Stimulated activated CD4-positive, alpha-beta T cell treated with anti-CD3 and anti-CD28 coated beads, Interleukin-12 subunit alpha, Interleukin-12 subunit beta, amount 100 ng/mL, for 4 hours (primary cell): ENCODE results near the gene ASPSCR1.
"Not testable (repeated sequence)": the region's sequence is repeated elsewhere in the genome, so short reads cannot be mapped to it uniquely, and the experiment has no call there.

Experiments
- DNase-seq: peaks from one replicate; pipeline ENCODE4 v3.0.0-alpha.2; 2020

The ASPSCR1 gene

GRCh38 chr17:82029990-82030469 lies 52.6 kb downstream of the ASPSCR1 start:
- DNase-seq: no peak

- DNase-seq: peak; percentile 78
Measured at GRCh38 chr17:82030470-82031302, 53.3 kb downstream of the ASPSCR1 start.

GRCh38 chr17:82031303-82031884 lies 54.0 kb downstream of the ASPSCR1 start, which contains the start of gene RAC3:
RAC3 (plus strand) TSS chr17:82031678; CDS start chr17:82031762, 84 bp downstream.
- no peak for DNase-seq

GRCh38 chr17:82031885-82032627 lies 54.6 kb downstream of the ASPSCR1 start:
- no peak for DNase-seq

- DNase-seq: no peak
Measured at GRCh38 chr17:82033359-82034085, 56.1 kb downstream of the ASPSCR1 start.

DNA sequence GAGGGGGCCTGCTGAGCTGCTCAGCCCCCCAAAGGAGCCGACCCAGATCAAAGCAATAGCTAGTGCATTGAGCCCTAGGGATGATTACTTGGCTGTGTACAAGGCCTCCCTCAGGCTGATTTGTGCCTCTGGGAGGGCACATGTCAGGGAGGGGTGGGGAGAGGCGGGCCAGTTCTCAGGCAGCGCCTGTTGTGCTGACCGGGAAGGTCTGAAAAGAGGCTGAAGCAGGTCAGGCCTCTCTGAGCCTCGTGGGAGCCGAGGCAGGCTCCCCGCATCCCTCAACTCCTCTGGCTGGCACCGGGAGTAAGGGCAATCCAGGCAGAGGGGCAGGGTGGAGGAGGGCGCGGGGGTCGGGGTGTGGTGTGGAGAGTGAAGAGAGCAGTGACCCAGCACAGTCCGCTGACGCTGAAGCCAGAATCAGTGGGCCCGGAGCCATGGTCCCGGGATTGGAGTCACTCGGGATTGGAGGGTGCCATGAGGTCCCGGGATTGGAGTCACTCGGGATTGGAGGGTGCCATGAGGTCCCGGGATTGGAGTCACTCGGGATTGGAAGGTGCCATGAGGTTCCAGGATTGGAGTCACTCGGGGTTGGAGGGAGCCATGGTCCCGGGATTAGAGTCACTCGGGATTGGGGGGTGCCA lies 57.1 kb downstream of the ASPSCR1 start:
- no peak for DNase-seq

- no peak for DNase-seq
Measured at GRCh38 chr17:82035488-82035887, 58.1 kb downstream of the ASPSCR1 start.

- no peak for DNase-seq
Measured at GRCh38 chr17:82035956-82036633, 58.7 kb downstream of the ASPSCR1 start.

GRCh38 chr17:82036634-82037091 lies 59.2 kb downstream of the ASPSCR1 start:
- no peak for DNase-seq

- peak; percentile 91 for DNase-seq
Measured at GRCh38 chr17:82037092-82037888, 59.9 kb downstream of the ASPSCR1 start, which contains the start of gene DCXR. DCXR (minus strand) TSS chr17:82037697; CDS start chr17:82037682, 15 bp downstream.

- no peak for DNase-seq
Measured at GRCh38 chr17:82037889-82038195, 60.4 kb downstream of the ASPSCR1 start.

GRCh38 chr17:82038796-82039409 lies 61.5 kb downstream of the ASPSCR1 start:
- DNase-seq: not testable (repeated sequence)

DNA sequence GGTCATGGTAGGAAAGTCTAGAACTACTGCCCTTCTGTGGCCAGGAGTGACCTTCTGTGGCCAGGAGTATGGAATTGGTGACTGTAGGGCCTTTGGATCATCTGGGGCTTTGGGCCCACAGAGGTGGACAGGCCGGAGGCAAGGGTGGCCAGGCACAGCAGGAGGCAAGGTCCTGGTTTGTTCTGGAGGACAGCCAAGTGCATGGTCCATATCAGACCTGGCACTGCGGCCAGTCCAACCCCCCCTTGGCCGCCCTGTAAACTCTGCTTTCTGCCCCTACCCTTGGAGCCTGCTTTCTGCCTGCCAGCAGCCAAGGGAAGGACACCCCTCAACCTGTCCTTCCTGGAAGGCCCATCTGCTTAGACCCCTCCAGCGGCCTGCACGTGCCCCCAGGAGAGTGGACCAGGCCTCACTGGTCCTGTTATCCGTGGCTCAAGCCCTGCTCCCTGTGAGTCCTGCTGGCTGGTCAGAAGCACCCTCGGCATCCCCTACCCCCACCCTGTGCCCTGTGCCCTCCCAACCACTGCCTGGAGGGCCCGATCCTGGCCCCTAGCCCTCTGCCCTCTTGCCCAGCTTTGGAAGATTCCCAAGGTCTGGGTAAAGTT lies 62.4 kb downstream of the ASPSCR1 start:
- no peak for DNase-seq

- DNase-seq: no peak
Measured at GRCh38 chr17:82041144-82041814, 63.9 kb downstream of the ASPSCR1 start.

DNA sequence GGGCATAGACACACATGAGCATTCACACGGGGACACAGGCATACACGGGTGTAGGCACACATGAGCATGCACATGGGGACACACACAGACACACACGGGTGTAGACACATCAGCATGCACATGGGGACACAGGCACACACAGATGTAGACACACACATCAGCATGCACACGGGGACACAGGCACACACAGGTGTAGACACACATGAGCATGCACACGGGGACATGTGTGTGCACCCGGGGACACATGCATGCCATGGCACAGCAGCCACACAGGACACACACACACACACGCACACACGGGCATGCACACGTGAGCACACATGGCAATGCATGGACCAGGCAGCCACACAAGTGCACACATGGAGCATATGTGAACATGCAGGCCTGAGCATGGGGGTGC lies 65.2 kb downstream of the ASPSCR1 start:
- DNase-seq: no peak

- DNase-seq: no peak
Measured at GRCh38 chr17:82043507-82043906, 66.1 kb downstream of the ASPSCR1 start.

- DNase-seq: no peak
Measured at GRCh38 chr17:82045936-82046484, 68.6 kb downstream of the ASPSCR1 start.

GRCh38 chr17:82046903-82047302 lies 69.5 kb downstream of the ASPSCR1 start:
- no peak for DNase-seq

GRCh38 chr17:82047379-82047778 lies 70.0 kb downstream of the ASPSCR1 start:
- DNase-seq: no peak
